WTC11 (cell line): ENCODE data around the gene VPS35L. TPM values are rescaled to one million over a fixed set of nuclear protein-coding genes. Genes with fewer than 3 reads are reported as not detected.

Source experiments
- ATAC-seq: fragments of 200-7000 bp; cut with Tn5 transposase; 2 replicates; pipeline ENCODE4 v1.10.0; 2021; ENCODE audit warnings: mild to moderate bottlenecking, moderate library complexity
- CTCF ChIA-PET: fragments of 300-600 bp; sonication (Branson Sonifier 250); formaldehyde crosslinking; loops from one replicate; lab custom pipeline; 2021; ENCODE audit warnings: antibody characterized with exemption; lab: Charles Lee
- POLR2A ChIA-PET: fragments of 350-600 bp; sonication (Branson Sonifier 250); formaldehyde crosslinking; loops from one replicate; lab custom pipeline; 2021; ENCODE audit warnings: antibody characterized with exemption; lab: Charles Lee
- DNase-seq: peaks from one replicate; pipeline ENCODE4 v3.0.0; 2021; ENCODE audit warnings: low spot score
- H3K27ac Mint-ChIP-seq: 2 replicates; pipeline ENCODE4 v1.8.0; 2021; ENCODE audit warnings: mixed read lengths
- H3K27me3 Mint-ChIP-seq: 2 replicates; pipeline ENCODE4 v1.8.0; 2021; ENCODE audit warnings: low read depth, mild to moderate bottlenecking, moderate library complexity, mixed read lengths
- H3K36me3 Mint-ChIP-seq: 2 replicates; pipeline ENCODE4 v1.8.0; 2021; ENCODE audit warnings: mixed read lengths
- H3K4me1 Mint-ChIP-seq: 2 replicates; pipeline ENCODE4 v1.8.0; 2022; ENCODE audit warnings: mixed read lengths
- H3K4me3 Mint-ChIP-seq: 2 replicates; pipeline ENCODE4 v1.8.0; 2021; ENCODE audit warnings: mild to moderate bottlenecking, moderate library complexity, mixed read lengths
- H3K9me3 Mint-ChIP-seq: 2 replicates; pipeline ENCODE4 v1.8.0; 2021; ENCODE audit warnings: mixed read lengths
- AFF4 ChIP-seq: sonication (generic); formaldehyde crosslinking; IDR thresholded peaks from 2 replicates; pipeline ENCODE4 v1.8.1; 2023; ENCODE audit warnings: mild to moderate bottlenecking, missing genetic modification reagents, borderline replicate concordance
- CDX4 ChIP-seq: fragments of 250-450 bp; sonication (Bioruptor Pico); IDR thresholded peaks from 2 replicates; pipeline ENCODE4 v1.9.0; 2021; ENCODE audit warnings: moderate library complexity, mild to moderate bottlenecking, inconsistent platforms, borderline replicate concordance
- HMGA2 ChIP-seq: fragments of 250-450 bp; sonication (Bioruptor Pico); IDR thresholded peaks from 2 replicates; pipeline ENCODE4 v1.4.0; 2021; ENCODE audit warnings: mild to moderate bottlenecking, moderate library complexity
- KAT7 ChIP-seq: sonication (generic); formaldehyde crosslinking; IDR thresholded peaks from 2 replicates; pipeline ENCODE4 v1.8.1; 2023; ENCODE audit warnings: missing genetic modification reagents, mild to moderate bottlenecking, borderline replicate concordance
- NR3C1 ChIP-seq: sonication (generic); formaldehyde crosslinking; conservative IDR thresholded peaks from 2 replicates; pipeline ENCODE4 v1.8.1; 2023; ENCODE audit warnings: low read depth, mild to moderate bottlenecking, missing genetic modification reagents
- RELA ChIP-seq: sonication (generic); formaldehyde crosslinking; IDR thresholded peaks from 2 replicates; pipeline ENCODE4 v1.8.1; 2022; ENCODE audit warnings: missing genetic modification reagents, mild to moderate bottlenecking, borderline replicate concordance
- SMAD3 ChIP-seq: sonication (generic); formaldehyde crosslinking; IDR thresholded peaks from 2 replicates; pipeline ENCODE4 v1.8.0; 2022; ENCODE audit warnings: missing genetic modification reagents, mild to moderate bottlenecking, borderline replicate concordance
- USF2 ChIP-seq: sonication (generic); formaldehyde crosslinking; IDR thresholded peaks from 2 replicates; pipeline ENCODE4 v1.8.1; 2023; ENCODE audit warnings: mild to moderate bottlenecking, missing genetic modification reagents, moderate library complexity
- ZMAT4 ChIP-seq: fragments of 250-450 bp; sonication (Bioruptor Pico); IDR thresholded peaks from 2 replicates; pipeline ENCODE4 v1.9.0; 2021; ENCODE audit warnings: mild to moderate bottlenecking
- ZNF121 ChIP-seq: sonication (generic); formaldehyde crosslinking; IDR thresholded peaks from 2 replicates; pipeline ENCODE4 v1.8.0; 2023; ENCODE audit warnings: missing genetic modification reagents
- ZNF396 ChIP-seq: fragments of 250-450 bp; sonication (Bioruptor Pico); IDR thresholded peaks from 2 replicates; pipeline ENCODE4 v1.8.0; 2021; ENCODE audit warnings: mild to moderate bottlenecking, moderate library complexity, borderline replicate concordance
- total RNA-seq: library from RNA; stranded (reverse); gene quantifications from 3 replicates; pipeline ENCODE4 v1.2.3, GENCODE V29; 2021

The VPS35L gene
- total RNA-seq, 1 experiment from 2014 or later = 59.7 TPM

- Mint-ChIP-seq H3K4me3 (no peak overlapping the region), H3K4me1 (peaks cover 14% of the 10 kb centered on the region), H3K36me3 (peaks cover 11% of the 10 kb centered on the region), H3K9me3 (no peaks in the 10 kb centered on the region), H3K27ac (peak overlapping the region; percentile 10; the same call in 1 of the 2 replicates), H3K27me3 (no peaks in the 10 kb centered on the region)
- ChIA-PET POLR2A (no interaction called here), CTCF (no interaction called here)
- ATAC-seq (no peak), DNase-seq (no peak)
- TF ChIP-seq ZNF121 (CRISPR knock-in tag) = 0 out of 2 replicates have a peak, but pooled peaks have one; percentile 40
- no peak for TF ChIP-seq ZNF396 (CRISPR knock-in tag)
- no peak for TF ChIP-seq ZMAT4 (CRISPR knock-in tag)
Measured at GRCh38 chr16:19735074-19735867, 179.8 kb downstream of the VPS35L start.

GRCh38 chr16:19737306-19738038 lies 182.0 kb downstream of the VPS35L start:
- TF ChIP-seq SMAD3 (CRISPR knock-in tag) (no peak), AFF4 (CRISPR knock-in tag) (no peak), USF2 (CRISPR knock-in tag) (no peak)
- CTCF ChIA-PET = interaction anchor here (1.3 kb wide), 1 partner anchor 22 kb away, joined by 3 read pairs; no protein-coding TSS in a partner anchor
- peaks cover 14% of the 10 kb centered on the region for H3K4me1 Mint-ChIP-seq
- H3K27me3 Mint-ChIP-seq = no peaks in the 10 kb centered on the region
- H3K4me3 Mint-ChIP-seq = no peak overlapping the region
- no peak overlapping the region for H3K27ac Mint-ChIP-seq
- no peak for DNase-seq
- no peaks in the 10 kb centered on the region for H3K9me3 Mint-ChIP-seq
- no peak for ATAC-seq
- POLR2A ChIA-PET = no interaction called here
- H3K36me3 Mint-ChIP-seq = peaks cover 9% of the 10 kb centered on the region

GRCh38 chr16:19741354-19741753 lies 185.9 kb downstream of the VPS35L start:
- TF ChIP-seq CDX4 (CRISPR knock-in tag) (no peak), KAT7 (CRISPR knock-in tag) (no peak), RELA (CRISPR knock-in tag) (no peak), NR3C1 (CRISPR knock-in tag) (no peak), HMGA2 (CRISPR knock-in tag) (no peak)
- TF ChIP-seq, all 79 proteins: peak for 0
- CTCF ChIA-PET = no interaction called here
- H3K9me3 Mint-ChIP-seq = no peaks in the 10 kb centered on the region
- H3K36me3 Mint-ChIP-seq = peaks cover under 1% of the 10 kb centered on the region; the same call in 1 of the 2 replicates
- peaks cover 9% of the 10 kb centered on the region for H3K4me1 Mint-ChIP-seq
- H3K27ac Mint-ChIP-seq = no peak overlapping the region
- no peaks in the 10 kb centered on the region for H3K27me3 Mint-ChIP-seq
- no peak for ATAC-seq
- POLR2A ChIA-PET = no interaction called here
- DNase-seq = no peak
- no peak overlapping the region for H3K4me3 Mint-ChIP-seq
